SK-N-MC (cell line): ENCODE data around the gene ELAVL1.

Experiments used
- EZH2 ChIP-seq: fragments of 200-600 bp; sonication (generic); IDR thresholded peaks from one replicate; pipeline ENCODE4 v1.6.1; 2017; ENCODE audit warnings: antibody characterized with exemption
- FOXP2 ChIP-seq: optimal IDR thresholded peaks from 2 replicates; pipeline ENCODE3; 2011; ENCODE audit warnings: mild to moderate bottlenecking, moderate library complexity; ENCODE audit not compliant: insufficient read depth; ENCODE audit errors: extremely low read length, control extremely low read depth
- POLR2AphosphoS5 ChIP-seq: IDR thresholded peaks from 2 replicates; pipeline ENCODE4 v1.6.1; 2012; ENCODE audit warnings: mild to moderate bottlenecking, low read depth, low read length, borderline replicate concordance

DNA sequence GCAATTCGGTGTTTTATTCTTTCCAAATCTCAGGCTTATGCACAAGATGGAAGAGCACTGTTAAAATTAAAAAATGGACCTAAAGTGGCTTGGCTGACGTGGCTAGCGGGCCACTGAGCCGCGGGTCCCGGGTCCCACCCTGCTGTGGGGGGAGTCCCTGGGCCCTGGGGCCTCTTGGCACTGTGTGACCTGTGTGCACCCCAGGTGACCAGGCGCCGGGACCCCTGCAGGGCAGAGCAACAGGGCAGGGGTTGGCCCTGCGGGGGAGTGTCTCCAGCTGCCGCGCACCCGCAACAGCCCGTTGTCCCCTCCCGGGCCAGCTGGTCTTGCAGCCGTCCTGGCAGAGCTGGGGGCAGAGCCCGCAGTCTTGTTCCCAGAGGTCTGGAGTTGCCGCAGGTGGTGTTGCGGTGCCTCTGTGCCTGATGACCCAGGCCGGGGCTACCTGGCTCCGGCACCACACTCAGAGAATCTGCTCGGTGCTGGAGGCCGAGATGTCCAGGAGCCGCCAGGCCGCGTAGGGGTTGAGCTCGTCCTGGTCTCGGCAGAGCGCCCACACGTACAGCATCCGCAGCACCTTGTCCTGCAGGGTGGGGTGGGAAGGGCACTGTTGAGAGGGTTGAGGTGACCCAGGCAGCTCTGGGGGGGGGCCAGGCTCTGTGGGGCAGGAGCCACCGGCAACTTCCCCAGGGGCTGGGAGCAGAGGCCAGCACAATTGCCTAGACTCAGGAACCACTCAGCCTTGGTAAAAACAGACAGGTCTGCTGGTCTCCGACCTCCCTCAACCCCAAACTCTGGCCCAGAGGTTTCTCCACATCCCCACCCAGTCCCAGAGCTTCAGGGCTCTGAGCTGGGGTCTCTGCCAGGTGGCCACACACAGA, 78.5 kb downstream of the ELAVL1 start:
- TF ChIP-seq EZH2 (no peak), POLR2AphosphoS5 (no peak), FOXP2 (no peak)
